ENCODE measurements around the gene LNX1.
A peak's percentile ranks its signal among the peaks of the same experiment; 100 is the strongest.

The LNX1 gene

GRCh38 chr4:53490965-53491622, 100.2 kb downstream of the LNX1 start:
- Histone ChIP-seq H3K9ac (no peak overlapping the region), H3K4me1 (no peaks in the 10 kb centered on the region), H2AFZ (no peak overlapping the region), H3K9me3 (ENCODE audit: control insufficient read depth, low read length) (no peaks in the 10 kb centered on the region), H3K4me2 (ENCODE audit: low read length) (no peak overlapping the region), H3K4me3 (ENCODE audit: low read depth, low read length) (no peak overlapping the region), H3K79me2 (no peaks in the 10 kb centered on the region), H3K27me3 (ENCODE audit: control insufficient read depth, insufficient read depth, low read length) (no peaks in the 10 kb centered on the region), H3K27ac (no peak overlapping the region), H3K36me3 (ENCODE audit: control insufficient read depth, insufficient read depth, low read length) (no peaks in the 10 kb centered on the region)
- TF ChIP-seq, protein P1, sequence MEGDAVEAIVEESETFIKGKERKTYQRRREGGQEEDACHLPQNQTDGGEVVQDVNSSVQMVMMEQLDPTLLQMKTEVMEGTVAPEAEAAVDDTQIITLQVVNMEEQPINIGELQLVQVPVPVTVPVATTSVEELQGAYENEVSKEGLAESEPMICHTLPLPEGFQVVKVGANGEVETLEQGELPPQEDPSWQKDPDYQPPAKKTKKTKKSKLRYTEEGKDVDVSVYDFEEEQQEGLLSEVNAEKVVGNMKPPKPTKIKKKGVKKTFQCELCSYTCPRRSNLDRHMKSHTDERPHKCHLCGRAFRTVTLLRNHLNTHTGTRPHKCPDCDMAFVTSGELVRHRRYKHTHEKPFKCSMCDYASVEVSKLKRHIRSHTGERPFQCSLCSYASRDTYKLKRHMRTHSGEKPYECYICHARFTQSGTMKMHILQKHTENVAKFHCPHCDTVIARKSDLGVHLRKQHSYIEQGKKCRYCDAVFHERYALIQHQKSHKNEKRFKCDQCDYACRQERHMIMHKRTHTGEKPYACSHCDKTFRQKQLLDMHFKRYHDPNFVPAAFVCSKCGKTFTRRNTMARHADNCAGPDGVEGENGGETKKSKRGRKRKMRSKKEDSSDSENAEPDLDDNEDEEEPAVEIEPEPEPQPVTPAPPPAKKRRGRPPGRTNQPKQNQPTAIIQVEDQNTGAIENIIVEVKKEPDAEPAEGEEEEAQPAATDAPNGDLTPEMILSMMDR (IDR thresholded peaks at IDR 0.05): peak; percentile 60

- H3K9me3 ChIP-seq (ENCODE audit: control insufficient read depth, low read length): no peaks in the 10 kb centered on the region
- no peaks in the 10 kb centered on the region for H3K36me3 ChIP-seq (ENCODE audit: control insufficient read depth, insufficient read depth, low read length)
- no peak overlapping the region for H3K9ac ChIP-seq
- H3K27me3 ChIP-seq (ENCODE audit: control insufficient read depth, insufficient read depth, low read length): no peaks in the 10 kb centered on the region
- H3K4me3 ChIP-seq (ENCODE audit: low read depth, low read length): no peak overlapping the region
- no peak overlapping the region for H2AFZ ChIP-seq
- TF ChIP-seq, protein P1 (IDR thresholded peaks at IDR 0.05): no peak
- H3K4me2 ChIP-seq (ENCODE audit: low read length): no peak overlapping the region
- H3K27ac ChIP-seq: no peak overlapping the region
- H3K4me1 ChIP-seq: no peaks in the 10 kb centered on the region
- H3K79me2 ChIP-seq: no peaks in the 10 kb centered on the region
Observed at GRCh38 chr4:53490161-53490956, 100.9 kb downstream of the LNX1 start.

DNA sequence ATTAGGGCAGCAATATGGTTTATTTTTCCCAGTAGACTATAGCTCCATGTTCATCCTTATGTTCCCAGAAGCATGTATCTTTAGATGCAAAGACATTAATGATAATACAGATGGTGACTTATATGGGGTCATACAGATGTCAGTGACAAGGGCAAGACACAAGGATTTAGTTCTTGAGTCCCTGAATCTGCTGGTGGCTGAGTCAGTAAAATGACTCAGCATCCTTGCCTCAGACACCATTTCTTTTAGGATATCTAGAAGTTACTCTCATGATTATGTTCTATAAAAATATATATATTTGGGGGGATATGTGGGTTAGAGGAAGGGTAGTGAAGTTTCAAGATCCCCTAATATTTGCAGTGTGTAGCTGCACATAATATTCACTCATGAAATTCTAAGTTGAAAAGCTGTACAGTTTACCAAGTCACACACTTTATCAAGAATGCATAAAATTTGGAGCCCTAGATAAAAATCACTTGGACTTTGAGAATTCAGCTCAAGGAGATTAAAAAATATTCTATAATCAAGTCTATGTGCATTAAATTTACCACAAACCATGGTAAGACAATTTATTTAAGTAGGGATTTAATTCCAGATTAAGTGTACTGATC, 101.9 kb downstream of the LNX1 start:
- H3K4me2 ChIP-seq (ENCODE audit: low read length): no peak overlapping the region
- no peaks in the 10 kb centered on the region for H3K36me3 ChIP-seq (ENCODE audit: control insufficient read depth, insufficient read depth, low read length)
- TF ChIP-seq, protein P1 (IDR thresholded peaks at IDR 0.05): no peak
- no peaks in the 10 kb centered on the region for H3K9me3 ChIP-seq (ENCODE audit: control insufficient read depth, low read length)
- no peaks in the 10 kb centered on the region for H3K79me2 ChIP-seq
- H3K27ac ChIP-seq: no peak overlapping the region
- H3K4me3 ChIP-seq (ENCODE audit: low read depth, low read length): no peak overlapping the region
- no peak overlapping the region for H2AFZ ChIP-seq
- H3K4me1 ChIP-seq: no peaks in the 10 kb centered on the region
- no peaks in the 10 kb centered on the region for H3K27me3 ChIP-seq (ENCODE audit: control insufficient read depth, insufficient read depth, low read length)
- no peak overlapping the region for H3K9ac ChIP-seq

DNA sequence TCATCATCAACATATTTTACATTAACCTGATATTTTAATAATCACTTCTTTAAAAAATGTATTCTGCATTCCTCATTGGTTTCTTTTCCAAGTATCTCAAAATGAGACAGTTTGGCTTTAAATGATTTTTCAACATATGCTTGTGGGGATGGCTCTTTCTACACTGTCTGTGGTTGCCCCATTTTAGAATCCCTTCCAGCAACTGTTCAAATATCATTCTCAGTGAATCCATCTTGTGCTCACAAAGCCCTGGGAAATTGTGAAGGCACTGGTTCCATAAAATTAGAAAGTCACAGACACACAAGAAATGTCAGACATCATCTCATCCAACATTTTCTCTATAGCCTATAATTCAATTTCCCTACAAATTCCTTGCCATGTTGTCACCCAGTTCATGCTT, 103.5 kb downstream of the LNX1 start:
- Histone ChIP-seq H3K9me3 (ENCODE audit: control insufficient read depth, low read length) (no peaks in the 10 kb centered on the region), H3K79me2 (no peaks in the 10 kb centered on the region), H3K36me3 (ENCODE audit: control insufficient read depth, insufficient read depth, low read length) (no peaks in the 10 kb centered on the region), H3K4me2 (ENCODE audit: low read length) (no peak overlapping the region), H3K27ac (no peak overlapping the region), H3K4me3 (ENCODE audit: low read depth, low read length) (no peak overlapping the region), H3K27me3 (ENCODE audit: control insufficient read depth, insufficient read depth, low read length) (no peaks in the 10 kb centered on the region), H3K9ac (no peak overlapping the region), H3K4me1 (no peaks in the 10 kb centered on the region), H2AFZ (no peak overlapping the region)
- TF ChIP-seq, protein P1 (IDR thresholded peaks at IDR 0.05): no peak

All from parathyroid adenoma (tissue), 2 donors.